Measurements from ENCODE around the gene AP2M1. TPM values are rescaled to one million over a fixed set of nuclear protein-coding genes. Genes with fewer than 3 reads are reported as not detected.
"Not testable (repeated sequence)": the region's sequence is repeated elsewhere in the genome, so short reads cannot be mapped to it uniquely, and the experiment has no call there.

The AP2M1 gene
- total and polyA plus RNA-seq, 7 donors, result 203 to 240 (median 230) TPM

DNA sequence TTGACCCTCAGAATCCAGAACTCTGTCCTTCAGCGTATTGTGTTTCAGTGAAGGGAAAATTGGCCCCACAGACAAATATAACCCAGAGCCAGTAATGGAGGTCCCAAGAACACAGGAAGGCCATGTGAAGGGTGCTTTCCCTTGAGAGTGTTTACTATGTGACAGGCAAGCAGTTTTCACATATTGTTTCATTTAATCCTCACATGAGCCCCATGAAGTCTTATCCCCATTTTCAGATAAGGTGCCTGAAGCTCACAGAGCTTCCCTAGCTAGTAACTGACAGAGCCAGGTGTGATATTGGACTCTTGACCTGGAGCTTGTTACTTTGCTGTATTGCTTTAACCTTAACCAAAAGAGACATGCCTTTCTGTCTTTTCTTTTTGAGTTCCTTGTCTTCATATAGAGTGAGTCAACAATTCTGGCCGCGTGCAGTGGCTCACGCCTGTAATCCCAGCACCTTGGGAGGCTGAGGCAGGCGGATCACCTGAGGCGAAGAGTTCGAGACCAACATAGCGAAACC is 28.8 kb upstream of the AP2M1 start:
- peak overlapping the region in 1 of 4 donors; percentile 18 for H3K27ac ChIP-seq
- no peaks in the 10 kb centered on the region for H3K27me3 ChIP-seq
- intact Hi-C loops (cut with DNase I), result no loop called here
- H3K4me1 ChIP-seq, result peaks cover 0 to 9% (median 0%) of the 10 kb centered on the region in 4 donors
- no peak for TF ChIP-seq POLR2AphosphoS5 (IDR thresholded peaks at IDR 0.05)
- no peak for TF ChIP-seq EP300 (IDR thresholded peaks at IDR 0.05)
- TF ChIP-seq, protein P1, sequence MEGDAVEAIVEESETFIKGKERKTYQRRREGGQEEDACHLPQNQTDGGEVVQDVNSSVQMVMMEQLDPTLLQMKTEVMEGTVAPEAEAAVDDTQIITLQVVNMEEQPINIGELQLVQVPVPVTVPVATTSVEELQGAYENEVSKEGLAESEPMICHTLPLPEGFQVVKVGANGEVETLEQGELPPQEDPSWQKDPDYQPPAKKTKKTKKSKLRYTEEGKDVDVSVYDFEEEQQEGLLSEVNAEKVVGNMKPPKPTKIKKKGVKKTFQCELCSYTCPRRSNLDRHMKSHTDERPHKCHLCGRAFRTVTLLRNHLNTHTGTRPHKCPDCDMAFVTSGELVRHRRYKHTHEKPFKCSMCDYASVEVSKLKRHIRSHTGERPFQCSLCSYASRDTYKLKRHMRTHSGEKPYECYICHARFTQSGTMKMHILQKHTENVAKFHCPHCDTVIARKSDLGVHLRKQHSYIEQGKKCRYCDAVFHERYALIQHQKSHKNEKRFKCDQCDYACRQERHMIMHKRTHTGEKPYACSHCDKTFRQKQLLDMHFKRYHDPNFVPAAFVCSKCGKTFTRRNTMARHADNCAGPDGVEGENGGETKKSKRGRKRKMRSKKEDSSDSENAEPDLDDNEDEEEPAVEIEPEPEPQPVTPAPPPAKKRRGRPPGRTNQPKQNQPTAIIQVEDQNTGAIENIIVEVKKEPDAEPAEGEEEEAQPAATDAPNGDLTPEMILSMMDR (IDR thresholded peaks at IDR 0.05), result no peak
- no peak overlapping the region for H3K4me3 ChIP-seq
- H3K36me3 ChIP-seq, result peaks cover 29 to 59% (median 42%) of the 10 kb centered on the region in 4 donors
- 43 to 76% methylated on average over 8 of the region's 8 CpGs for WGBS, 2 donors
- no peak for DNase-seq
- no peaks in the 10 kb centered on the region for H3K9me3 ChIP-seq

DNA sequence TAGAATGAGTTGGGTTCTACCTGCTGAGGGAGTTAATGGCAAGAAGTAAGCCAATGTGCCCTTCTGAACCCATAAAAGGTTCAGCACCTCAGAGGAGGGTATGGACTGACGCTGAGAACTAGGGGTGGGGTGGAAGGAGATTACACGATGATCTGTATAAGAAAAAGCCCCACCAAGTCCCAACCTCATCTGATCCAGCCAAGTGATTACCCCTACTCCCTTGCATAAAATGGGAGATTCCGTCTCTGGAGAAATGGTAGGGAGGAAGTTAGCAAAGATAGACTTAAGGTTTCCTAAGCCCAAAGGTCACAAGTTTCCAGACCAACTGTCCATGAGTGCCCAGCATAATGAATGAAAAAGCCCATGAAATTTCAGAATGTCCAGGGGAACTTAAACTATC is 26.6 kb upstream of the AP2M1 start:
- no peaks in the 10 kb centered on the region for H3K27me3 ChIP-seq
- intact Hi-C loops (cut with DNase I), result no loop called here

DNA sequence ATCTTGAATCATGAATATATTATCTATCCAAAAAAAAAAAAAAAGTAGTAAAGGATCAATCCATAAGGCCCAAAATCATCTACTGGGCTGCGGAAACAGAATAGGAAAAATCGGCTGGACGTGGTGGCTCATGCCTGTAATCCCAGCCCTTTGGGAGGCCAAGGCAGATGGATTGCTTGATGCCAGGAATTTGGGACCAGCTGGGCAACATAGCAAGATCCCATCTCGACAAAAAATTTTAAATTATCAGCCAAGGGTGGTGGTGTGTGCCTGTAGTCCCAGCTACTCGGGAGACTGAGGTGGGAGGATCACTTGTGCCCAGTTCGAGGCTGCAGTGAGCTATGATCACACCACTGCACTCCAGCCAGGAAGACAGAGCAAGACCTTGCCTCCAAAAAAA is 25.5 kb upstream of the AP2M1 start:
- intact Hi-C loops (cut with DNase I), result no loop called here
- peaks cover 0 to 18% (median 7%) of the 10 kb centered on the region in 4 donors for H3K4me1 ChIP-seq
- WGBS, 2 donors, result 92% methylated on average over 6 of the region's 6 CpGs
- no peak for TF ChIP-seq EP300 (IDR thresholded peaks at IDR 0.05)
- no peak for TF ChIP-seq POLR2A (IDR thresholded peaks at IDR 0.05)
- TF ChIP-seq, protein P1 (IDR thresholded peaks at IDR 0.05), result no peak
- TF ChIP-seq POLR2AphosphoS5 (IDR thresholded peaks at IDR 0.05), result no peak
- no peak overlapping the region for H3K27ac ChIP-seq
- DNase-seq, result no peak
- peaks cover 6 to 26% (median 14%) of the 10 kb centered on the region in 4 donors for H3K36me3 ChIP-seq
- no peaks in the 10 kb centered on the region for H3K9me3 ChIP-seq
- no peak overlapping the region for H3K4me3 ChIP-seq
- H3K27me3 ChIP-seq, result no peaks in the 10 kb centered on the region

More for the DNA sequence above, 26.6 kb upstream of the AP2M1 start:
- 35 to 79% methylated on average over 3 of the region's 3 CpGs for WGBS, 2 donors
- Histone ChIP-seq H3K36me3 (peaks cover 16 to 37% (median 24%) of the 10 kb centered on the region in 4 donors), H3K9me3 (no peaks in the 10 kb centered on the region), H3K4me1 (peaks cover 0 to 9% (median 0%) of the 10 kb centered on the region in 4 donors), H3K27ac (no peak overlapping the region), H3K4me3 (no peak overlapping the region)
- no peak for TF ChIP-seq POLR2AphosphoS5 (IDR thresholded peaks at IDR 0.05)
- DNase-seq, result no peak

DNA sequence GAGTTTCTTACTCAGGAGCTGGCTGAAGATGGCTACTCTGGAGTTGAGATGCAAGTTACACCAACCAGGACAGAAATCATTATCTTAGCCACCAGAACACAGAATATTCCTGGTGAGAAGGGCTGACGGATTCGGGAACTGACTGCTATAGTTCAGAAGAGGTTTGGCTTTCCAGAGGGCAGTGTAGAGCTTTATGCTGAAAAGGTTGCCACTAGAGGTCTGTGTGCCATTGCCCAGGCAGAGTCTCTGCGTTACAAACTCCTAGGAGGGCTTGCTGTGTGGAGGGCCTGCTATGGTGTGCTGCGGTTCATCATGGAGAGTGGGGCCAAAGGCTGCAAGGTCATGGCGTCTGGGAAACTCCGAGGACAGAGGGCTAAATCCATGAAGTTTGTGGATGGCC is 24.9 kb upstream of the AP2M1 start:
- H3K4me3 ChIP-seq; intact Hi-C loops (cut with DNase I); H3K9me3 ChIP-seq; H3K27ac ChIP-seq; DNase-seq; H3K27me3 ChIP-seq: not testable (repeated sequence)
- Histone ChIP-seq H3K4me1 (peaks cover 0 to 23% (median 13%) of the 10 kb centered on the region in 4 donors), H3K36me3 (peaks cover 0 to 20% (median 7%) of the 10 kb centered on the region in 4 donors)
- WGBS, 2 donors, result 63 to 77% methylated on average over 6 of the region's 6 CpGs

DNA sequence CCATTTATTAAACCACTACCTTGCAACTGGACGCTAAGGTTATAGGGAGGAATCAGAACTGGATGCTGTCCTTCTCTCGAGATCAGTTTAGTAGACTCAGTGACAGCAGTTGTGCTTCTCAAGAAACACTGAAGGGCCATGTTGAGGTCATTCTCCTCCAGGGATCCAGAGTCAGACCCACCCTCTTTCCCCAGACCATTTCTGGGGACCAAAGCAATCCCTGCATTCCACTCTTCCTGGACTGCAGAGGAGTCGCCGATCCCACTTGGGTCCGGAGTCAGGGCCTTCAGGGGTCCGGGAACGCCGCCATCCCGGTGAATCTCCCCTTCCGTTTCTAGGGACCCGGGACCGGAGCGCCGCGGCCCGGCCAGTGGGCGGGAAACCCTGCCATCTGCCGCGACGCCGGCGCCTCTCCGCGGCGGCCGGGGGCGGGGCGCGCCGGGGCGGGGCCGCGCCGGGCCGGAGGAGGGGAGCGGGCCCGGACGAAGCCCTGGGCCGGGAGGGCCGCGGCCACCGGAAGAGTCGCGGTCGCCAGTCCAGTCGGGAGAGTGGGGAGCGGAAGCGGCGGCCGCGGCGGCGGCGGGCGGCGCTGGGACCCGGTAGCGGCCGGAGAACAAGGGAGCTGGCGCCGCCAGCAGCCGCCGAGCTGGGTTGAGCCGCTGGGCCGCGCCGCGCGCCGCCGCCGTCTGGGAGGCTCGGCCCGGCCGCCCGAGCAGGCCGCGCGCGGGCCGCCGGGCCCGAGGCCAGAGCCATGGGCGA is 19.6 kb upstream of the AP2M1 start, which contains the start of gene DVL3:
Gene DVL3 (plus strand): TSS at position 493 of the 759 bp plus-strand sequence. CDS start 259 bp downstream, at position 752.
- H3K4me3 ChIP-seq, result peak within 1 kb of the TSS; percentile 67 to 94 (median 80)
- H3K9me3 ChIP-seq, result no peaks in the 10 kb centered on the region
- peak; percentile 81 for DNase-seq
- peak within 1 kb of the TSS; percentile 91 to 97 (median 94) for H3K27ac ChIP-seq
- H3K27me3 ChIP-seq, result no peaks in the 10 kb centered on the region
- WGBS, 2 donors, result 1% methylated on average over 84 of the region's 84 CpGs
- TF ChIP-seq, protein P1 (IDR thresholded peaks at IDR 0.05), result no peak
- TF ChIP-seq POLR2A (IDR thresholded peaks at IDR 0.05), result no peak
- TF ChIP-seq POLR2AphosphoS5 (IDR thresholded peaks at IDR 0.05), result peak; percentile 36 to 84 (median 68)
- TF ChIP-seq EP300 (IDR thresholded peaks at IDR 0.05), result no peak
- intact Hi-C loops (cut with DNase I), result loop anchor here (2.0 kb wide), 2 partner anchors 20 kb away; partner anchors contain the start of genes AP2M1 and EIF2B5
- H3K36me3 ChIP-seq, result no peaks in the 10 kb centered on the region
- peaks cover 0 to 52% (median 47%) of the 10 kb centered on the region in 4 donors for H3K4me1 ChIP-seq

Measured in sigmoid colon (tissue), 7 donors.